Measurements from ENCODE around the gene PAM16. TPM values are rescaled to one million over a fixed set of nuclear protein-coding genes. Genes with fewer than 3 reads are reported as not detected.

PAM16 gene
- total RNA-seq, 1 experiment from 2014 or later: 80.4 TPM

DNA sequence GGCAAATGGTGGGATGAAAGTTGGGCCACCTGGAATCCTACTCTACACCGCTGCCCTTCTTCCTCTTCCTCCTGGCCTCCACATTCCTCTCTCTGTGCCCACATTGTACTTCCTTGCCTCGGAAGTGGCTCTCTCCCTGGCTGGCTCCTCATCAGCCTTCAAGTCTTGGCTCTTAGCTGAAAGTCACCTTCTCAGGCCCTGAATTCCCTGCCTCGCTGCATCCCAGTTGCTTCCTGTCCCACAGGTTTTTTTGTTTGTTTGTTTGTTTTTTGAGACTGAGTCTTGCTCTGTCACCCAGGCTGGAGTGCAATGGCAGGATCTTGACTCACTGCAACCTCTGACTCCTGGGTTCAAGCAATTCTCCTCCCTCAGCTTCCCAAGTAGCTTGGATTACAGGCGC, 2.6 kb upstream of the PAM16 start:
- Mint-ChIP-seq H3K4me3 (no peak overlapping the region), H3K4me1 (peaks cover 6% of the 10 kb centered on the region in 2 experiments), H3K27me3 (ENCODE audit: low read depth) (no peaks in the 10 kb centered on the region), H3K36me3 (ENCODE audit: insufficient read depth in 1 of 3, low read depth in 3 of 3) (peaks cover 0 to 3% (median 0%) of the 10 kb centered on the region in 3 experiments; a peak in 1 of 7 replicates), H3K27ac (peak overlapping the region in 1 of 3 experiments; percentile 9; a peak in 3 of 7 replicates), H3K9me3 (no peaks in the 10 kb centered on the region)
- Histone ChIP-seq H3K79me2 (ENCODE audit: insufficient read depth, low read length) (peaks cover 12% of the 10 kb centered on the region; the same call in 1 of the 2 replicates), H2BK5ac (ENCODE audit: insufficient read length, low read length) (no peak overlapping the region), H4K91ac (ENCODE audit: insufficient read length, low read depth, low read length) (no peak overlapping the region), H2BK15ac (ENCODE audit: low read depth, low read length) (no peak overlapping the region), H4K20me1 (ENCODE audit: control insufficient read depth, insufficient read depth, insufficient read length) (no peaks in the 10 kb centered on the region), H3K14ac (ENCODE audit: insufficient read depth, low read length) (no peak overlapping the region), H3K4me2 (ENCODE audit: insufficient read depth, insufficient read length, low read length) (no peak overlapping the region), H3K18ac (ENCODE audit: insufficient read length, low read depth, low read length) (peak overlapping the region; percentile 36), H2BK20ac (ENCODE audit: low read depth, low read length, poor library complexity, severe bottlenecking) (no peak overlapping the region), H2BK120ac (ENCODE audit: low read depth, low read length, poor library complexity, severe bottlenecking) (no peak overlapping the region), H3K9me3 (ENCODE audit: control insufficient read depth, low read depth, low read length) (no peaks in the 10 kb centered on the region), H3K4ac (ENCODE audit: low read depth, low read length) (no peak overlapping the region), H2BK12ac (ENCODE audit: insufficient read length, low read depth, low read length) (no peak overlapping the region), H4K5ac (ENCODE audit: insufficient read length, low read depth, low read length) (no peak overlapping the region), H2AK5ac (ENCODE audit: insufficient read length, low read length) (no peak overlapping the region), H3K4me1 (ENCODE audit: insufficient read depth, low read length) (no peaks in the 10 kb centered on the region), H3K23me2 (ENCODE audit: insufficient read length, low read depth, low read length, poor library complexity, severe bottlenecking) (no peaks in the 10 kb centered on the region), H3K79me1 (ENCODE audit: insufficient read depth, low read depth, low read length, poor library complexity, severe bottlenecking) (peaks cover 7% of the 10 kb centered on the region), H2AFZ (ENCODE audit: low read length) (no peak overlapping the region), H3K27me3 (ENCODE audit: insufficient read depth, low read length) (no peaks in the 10 kb centered on the region), H3K9ac (ENCODE audit: extremely low read depth, insufficient read length, low read length) (no peak overlapping the region), H3K23ac (ENCODE audit: insufficient read length, low read depth, low read length) (no peak overlapping the region), H3K56ac (ENCODE audit: insufficient read length, low read depth, low read length) (no peak overlapping the region), H3K27ac (ENCODE audit: insufficient read length, low read depth, low read length) (no peak overlapping the region), H4K8ac (replicated peaks; ENCODE audit: insufficient read length, low read depth, low read length) (no peak overlapping the region), H3T11ph (ENCODE audit: low read length) (no peak overlapping the region)
- no peak for TF ChIP-seq CTCF (conservative IDR thresholded peaks at IDR 0.05)
- DNase-seq: no peak
- no CpG with 5 or more reads among the region's 4 CpGs for WGBS (ENCODE audit: extremely low coverage, insufficient read length, low lambda C conversion rate)
